ENCODE data around the gene GSN. TPM values are rescaled to one million over a fixed set of nuclear protein-coding genes. Genes with fewer than 3 reads are reported as not detected.

Gene GSN
- total and polyA plus RNA-seq, 2 of the 13 experiments (the other 11 are each of a cell fraction or from before 2014, with no cell fraction given) = 294 to 307 TPM

DNA sequence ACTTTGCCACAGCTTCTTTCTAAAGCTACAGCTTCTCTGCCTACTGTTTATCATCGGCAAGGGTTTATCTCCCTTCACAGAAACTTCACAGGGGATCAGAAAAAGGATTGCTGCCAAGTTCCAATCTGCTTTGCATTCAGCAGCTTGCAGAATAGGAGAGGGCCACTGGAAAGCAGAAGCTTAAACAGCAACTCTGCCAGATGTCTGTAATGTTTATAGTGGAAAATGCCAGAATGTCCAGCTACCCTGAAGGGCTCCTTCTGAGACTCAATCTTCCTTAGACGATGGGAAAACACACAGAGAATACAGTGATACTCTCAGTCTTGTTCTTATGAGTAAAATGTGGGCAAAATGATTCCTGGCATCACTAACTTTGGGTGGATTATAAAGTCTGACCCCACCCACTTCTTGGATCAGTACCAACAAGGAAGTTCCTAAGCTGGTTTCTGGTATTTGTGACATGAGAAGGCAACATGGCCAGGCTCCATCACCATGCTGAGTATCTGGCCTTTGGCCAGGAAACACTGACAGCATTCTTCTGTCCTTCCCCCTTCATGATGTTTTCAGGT is 83.1 kb downstream of the GSN start (continued):
- TF ChIP-seq, protein P1, sequence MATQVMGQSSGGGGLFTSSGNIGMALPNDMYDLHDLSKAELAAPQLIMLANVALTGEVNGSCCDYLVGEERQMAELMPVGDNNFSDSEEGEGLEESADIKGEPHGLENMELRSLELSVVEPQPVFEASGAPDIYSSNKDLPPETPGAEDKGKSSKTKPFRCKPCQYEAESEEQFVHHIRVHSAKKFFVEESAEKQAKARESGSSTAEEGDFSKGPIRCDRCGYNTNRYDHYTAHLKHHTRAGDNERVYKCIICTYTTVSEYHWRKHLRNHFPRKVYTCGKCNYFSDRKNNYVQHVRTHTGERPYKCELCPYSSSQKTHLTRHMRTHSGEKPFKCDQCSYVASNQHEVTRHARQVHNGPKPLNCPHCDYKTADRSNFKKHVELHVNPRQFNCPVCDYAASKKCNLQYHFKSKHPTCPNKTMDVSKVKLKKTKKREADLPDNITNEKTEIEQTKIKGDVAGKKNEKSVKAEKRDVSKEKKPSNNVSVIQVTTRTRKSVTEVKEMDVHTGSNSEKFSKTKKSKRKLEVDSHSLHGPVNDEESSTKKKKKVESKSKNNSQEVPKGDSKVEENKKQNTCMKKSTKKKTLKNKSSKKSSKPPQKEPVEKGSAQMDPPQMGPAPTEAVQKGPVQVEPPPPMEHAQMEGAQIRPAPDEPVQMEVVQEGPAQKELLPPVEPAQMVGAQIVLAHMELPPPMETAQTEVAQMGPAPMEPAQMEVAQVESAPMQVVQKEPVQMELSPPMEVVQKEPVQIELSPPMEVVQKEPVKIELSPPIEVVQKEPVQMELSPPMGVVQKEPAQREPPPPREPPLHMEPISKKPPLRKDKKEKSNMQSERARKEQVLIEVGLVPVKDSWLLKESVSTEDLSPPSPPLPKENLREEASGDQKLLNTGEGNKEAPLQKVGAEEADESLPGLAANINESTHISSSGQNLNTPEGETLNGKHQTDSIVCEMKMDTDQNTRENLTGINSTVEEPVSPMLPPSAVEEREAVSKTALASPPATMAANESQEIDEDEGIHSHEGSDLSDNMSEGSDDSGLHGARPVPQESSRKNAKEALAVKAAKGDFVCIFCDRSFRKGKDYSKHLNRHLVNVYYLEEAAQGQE (IDR thresholded peaks at IDR 0.05; ENCODE audit: borderline replicate concordance in 1 of 2, low read depth in 1 of 2, low read length in 2 of 2) = no peak
- no peak for TF ChIP-seq FIP1L1 (IDR thresholded peaks at IDR 0.05; ENCODE audit: borderline replicate concordance, insufficient read depth, low read depth, low read length)

GRCh38 chr9:121353241-121354061 is 85.5 kb downstream of the GSN start:
- Histone ChIP-seq H3K9me3 (ENCODE audit: low read length) (no peaks in the 10 kb centered on the region), H3K36me3 (replicated peaks in 1 of 2; ENCODE audit: control insufficient read depth in 1 of 2, insufficient read depth in 2 of 2, low read length in 2 of 2) (peaks cover 14 to 40% of the 10 kb centered on the region in 2 experiments), H3K4me1 (ENCODE audit: insufficient read depth, low read length) (no peaks in the 10 kb centered on the region), H3K27me3 (ENCODE audit: control insufficient read depth in 1 of 2, insufficient read depth in 2 of 2, low read length in 2 of 2) (no peaks in the 10 kb centered on the region), H3K79me2 (ENCODE audit: insufficient read depth, low read length) (no peaks in the 10 kb centered on the region), H3K9ac (ENCODE audit: insufficient read depth, low read depth, low read length) (no peak overlapping the region), H3K4me3 (replicated peaks in 1 of 3; ENCODE audit: insufficient read depth in 1 of 3, low read depth in 2 of 3, low read length in 3 of 3) (no peak overlapping the region), H2AFZ (ENCODE audit: low read length) (no peak overlapping the region), H3K4me2 (ENCODE audit: low read depth, low read length) (no peak overlapping the region), H3K27ac (ENCODE audit: extremely low read length, insufficient read depth, low read length) (no peak overlapping the region), H4K20me1 (ENCODE audit: insufficient read depth, low read length) (peaks cover 3% of the 10 kb centered on the region; the same call in 1 of the 2 replicates)
- FAIRE-seq = no peak
- in situ Hi-C loops (cut with HindIII; ENCODE audit: extremely low pct_ligation_motif_present, low pct_unique_long_range_greater_than_20kb) = no loop called here
- intact Hi-C loops (cut with micrococcal nuclease; ENCODE audit: unreplicated experiment) = no loop called here
- TF ChIP-seq, protein P2, sequence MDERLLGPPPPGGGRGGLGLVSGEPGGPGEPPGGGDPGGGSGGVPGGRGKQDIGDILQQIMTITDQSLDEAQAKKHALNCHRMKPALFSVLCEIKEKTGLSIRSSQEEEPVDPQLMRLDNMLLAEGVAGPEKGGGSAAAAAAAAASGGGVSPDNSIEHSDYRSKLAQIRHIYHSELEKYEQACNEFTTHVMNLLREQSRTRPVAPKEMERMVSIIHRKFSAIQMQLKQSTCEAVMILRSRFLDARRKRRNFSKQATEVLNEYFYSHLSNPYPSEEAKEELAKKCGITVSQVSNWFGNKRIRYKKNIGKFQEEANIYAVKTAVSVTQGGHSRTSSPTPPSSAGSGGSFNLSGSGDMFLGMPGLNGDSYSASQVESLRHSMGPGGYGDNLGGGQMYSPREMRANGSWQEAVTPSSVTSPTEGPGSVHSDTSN (CRISPR knock-in tag; IDR thresholded peaks at IDR 0.05) = no peak
- TF ChIP-seq AKAP8 (CRISPR knock-in tag; IDR thresholded peaks at IDR 0.05) = no peak
- no peak for TF ChIP-seq CBX5 (CRISPR knock-in tag; IDR thresholded peaks at IDR 0.05; ENCODE audit: borderline replicate concordance)
- no peak for TF ChIP-seq FOXP4 (CRISPR knock-in tag; IDR thresholded peaks at IDR 0.05)
- TF ChIP-seq SRSF9 (IDR thresholded peaks at IDR 0.05; ENCODE audit: borderline replicate concordance, insufficient read depth, low read depth, low read length, poor library complexity, severe bottlenecking) = no peak
- TF ChIP-seq ZNF343 (CRISPR knock-in tag; IDR thresholded peaks at IDR 0.05) = no peak
- no peak for TF ChIP-seq ZSCAN25 (CRISPR knock-in tag; IDR thresholded peaks at IDR 0.05)
- TF ChIP-seq GTF2F1 (IDR thresholded peaks at IDR 0.05; ENCODE audit: low read length) = no peak
- ChIA-PET CTCF (ENCODE audit: low intra/inter-chr PET ratio, low total read pairs) (no interaction called here), POLR2A (no interaction called here)
- ATAC-seq = no peak
- no peak for DNase-seq (ENCODE audit: low spot score)
- WGBS (ENCODE audit: low lambda C conversion rate) = 94% methylated on average over 9 of the region's 9 CpGs
- no TSS peak for BruUV-seq (replicated peaks)

Measured in HepG2 (cell line).